Muscle layer of duodenum (tissue), 2 donors: ENCODE data around the gene CCDC8.

Source experiments
- H3K27ac ChIP-seq: one replicate; pipeline ENCODE4 v1.7.0; 2013; ENCODE audit warnings: mild to moderate bottlenecking, low read length
- H3K27me3 ChIP-seq: one replicate; pipeline ENCODE4 v1.7.0; 2013; ENCODE audit warnings: low read depth, mild to moderate bottlenecking, control low read depth, low read length
- H3K36me3 ChIP-seq, 2 donors: one replicate each; pipeline ENCODE4 v1.7.0; 2013; ENCODE audit warnings: low read length in 2 of 2, control low read depth in 1 of 2, mild to moderate bottlenecking in 1 of 2; ENCODE audit not compliant: insufficient read depth in 2 of 2, control insufficient read depth in 1 of 2
- H3K4me1 ChIP-seq, 2 donors: one replicate each; pipeline ENCODE4 v1.7.0; 2013; ENCODE audit warnings: low read length in 2 of 2, mild to moderate bottlenecking in 2 of 2, control low read depth in 1 of 2, moderate library complexity in 1 of 2; ENCODE audit not compliant: insufficient read depth in 2 of 2, control insufficient read depth in 1 of 2
- H3K4me3 ChIP-seq, 2 donors: one replicate each; pipeline ENCODE4 v1.7.0; 2013; ENCODE audit warnings: low read length in 2 of 2, low read depth in 1 of 2, mild to moderate bottlenecking in 1 of 2
- H3K9me3 ChIP-seq, 2 donors: one replicate each; pipeline ENCODE4 v1.7.0; 2013; ENCODE audit warnings: low read length in 2 of 2, control low read depth in 1 of 2, mild to moderate bottlenecking in 1 of 2; ENCODE audit not compliant: control insufficient read depth in 1 of 2
- donor health status: healthy.

CCDC8 gene

DNA sequence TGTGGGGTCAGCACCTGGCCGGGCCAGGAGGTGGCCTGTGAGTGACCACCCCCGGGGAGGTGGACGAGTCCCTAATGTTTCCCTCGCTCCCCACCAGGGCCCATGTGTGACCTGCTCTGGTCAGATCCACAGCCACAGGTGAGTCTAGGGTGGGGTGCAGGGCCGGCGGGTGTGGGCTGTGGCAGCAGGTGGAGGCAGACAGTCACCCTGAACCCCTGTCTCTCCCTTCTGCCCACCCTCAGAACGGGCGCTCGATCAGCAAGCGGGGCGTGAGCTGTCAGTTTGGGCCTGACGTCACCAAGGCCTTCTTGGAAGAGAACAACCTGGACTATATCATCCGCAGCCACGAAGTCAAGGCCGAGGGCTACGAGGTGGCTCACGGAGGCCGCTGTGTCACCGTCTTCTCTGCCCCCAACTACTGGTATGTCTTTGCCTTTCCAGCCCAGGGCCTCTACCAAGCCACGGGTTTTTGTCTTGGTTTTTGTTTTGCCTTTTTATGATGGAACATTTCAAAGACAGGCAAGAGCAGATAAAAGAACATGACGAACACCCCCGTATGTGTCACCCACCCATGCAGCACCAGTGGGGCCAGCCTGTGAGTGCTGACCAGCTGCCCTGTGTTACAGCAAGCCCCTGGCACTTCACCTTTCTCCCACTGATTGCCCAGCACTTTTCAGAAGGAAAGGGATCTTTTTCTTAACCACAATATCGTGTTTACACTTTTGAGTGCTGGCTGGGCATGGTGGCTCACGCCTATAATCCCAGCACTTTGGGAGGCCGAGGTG lies 24.9 kb downstream of the CCDC8 start:
- Histone ChIP-seq H3K27ac (no peak overlapping the region), H3K4me1 (peaks cover 0 to 5% of the 10 kb centered on the region in 2 donors), H3K36me3 (peaks cover 39 to 72% of the 10 kb centered on the region in 2 donors), H3K27me3 (no peaks in the 10 kb centered on the region), H3K4me3 (no peak overlapping the region), H3K9me3 (no peaks in the 10 kb centered on the region)

DNA sequence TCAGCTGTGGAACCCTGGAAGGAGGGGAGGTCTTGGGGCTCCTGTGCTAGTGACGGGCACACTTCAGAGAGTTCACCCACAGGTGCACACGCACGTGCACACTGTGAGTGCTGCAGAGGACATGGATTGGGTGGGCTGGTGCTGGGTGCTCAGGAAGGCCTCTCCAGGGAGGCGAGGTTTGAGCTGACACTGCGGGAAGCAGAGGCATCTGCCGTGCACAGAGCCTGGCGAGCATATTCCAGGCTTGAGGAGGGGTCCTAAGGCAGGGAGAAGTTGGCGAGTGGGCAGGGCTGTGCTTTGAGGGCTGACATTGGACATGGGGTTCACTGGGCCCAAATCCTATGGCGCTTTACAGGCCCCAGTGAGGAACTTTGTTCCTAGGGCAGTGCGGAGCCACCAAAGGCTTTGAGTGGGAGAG lies 25.6 kb downstream of the CCDC8 start:
- Histone ChIP-seq H3K36me3 (peaks cover 41 to 80% of the 10 kb centered on the region in 2 donors), H3K9me3 (no peaks in the 10 kb centered on the region), H3K4me3 (no peak overlapping the region), H3K27me3 (no peaks in the 10 kb centered on the region), H3K27ac (no peak overlapping the region), H3K4me1 (peaks cover 0 to 5% of the 10 kb centered on the region in 2 donors)

- Histone ChIP-seq H3K27me3 (no peaks in the 10 kb centered on the region), H3K4me1 (peaks cover 0 to under 1% of the 10 kb centered on the region in 2 donors), H3K36me3 (peaks cover 45 to 85% of the 10 kb centered on the region in 2 donors), H3K4me3 (no peak overlapping the region), H3K27ac (no peak overlapping the region), H3K9me3 (no peaks in the 10 kb centered on the region)
These were observed 26.2 kb downstream of the CCDC8 start for GRCh38 chr19:46386996-46387712.

DNA sequence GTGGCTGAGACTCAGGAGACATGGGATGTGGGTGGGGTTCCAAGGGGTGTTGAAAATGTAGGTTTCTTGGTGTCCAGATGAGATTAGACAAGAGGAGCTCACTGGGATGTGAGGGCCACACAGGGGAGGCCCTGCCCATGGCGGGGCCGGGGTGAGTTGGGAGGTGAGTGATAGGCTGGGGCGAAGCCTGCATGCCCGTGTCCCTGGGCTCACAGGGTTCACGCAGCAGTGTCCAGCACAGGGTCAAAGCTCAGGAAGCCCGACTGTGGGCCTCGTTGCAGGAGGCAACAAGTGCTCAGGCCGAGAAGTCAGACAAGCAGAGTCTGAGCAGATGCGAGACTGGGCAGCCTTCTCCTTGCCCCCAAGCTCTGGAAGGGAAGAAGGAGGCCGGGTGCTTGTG lies 27.2 kb downstream of the CCDC8 start:
- H3K36me3 ChIP-seq, result peaks cover 45 to 84% of the 10 kb centered on the region in 2 donors
- H3K27ac ChIP-seq, result no peak overlapping the region
- no peaks in the 10 kb centered on the region for H3K4me1 ChIP-seq
- no peak overlapping the region for H3K4me3 ChIP-seq
- no peaks in the 10 kb centered on the region for H3K27me3 ChIP-seq
- H3K9me3 ChIP-seq, result no peaks in the 10 kb centered on the region

GRCh38 chr19:46385636-46386035 lies 27.7 kb downstream of the CCDC8 start:
- H3K27me3 ChIP-seq, result no peaks in the 10 kb centered on the region
- H3K4me1 ChIP-seq, result no peaks in the 10 kb centered on the region
- H3K9me3 ChIP-seq, result no peaks in the 10 kb centered on the region
- no peak overlapping the region for H3K4me3 ChIP-seq
- no peak overlapping the region for H3K27ac ChIP-seq
- peaks cover 45 to 84% of the 10 kb centered on the region in 2 donors for H3K36me3 ChIP-seq

DNA sequence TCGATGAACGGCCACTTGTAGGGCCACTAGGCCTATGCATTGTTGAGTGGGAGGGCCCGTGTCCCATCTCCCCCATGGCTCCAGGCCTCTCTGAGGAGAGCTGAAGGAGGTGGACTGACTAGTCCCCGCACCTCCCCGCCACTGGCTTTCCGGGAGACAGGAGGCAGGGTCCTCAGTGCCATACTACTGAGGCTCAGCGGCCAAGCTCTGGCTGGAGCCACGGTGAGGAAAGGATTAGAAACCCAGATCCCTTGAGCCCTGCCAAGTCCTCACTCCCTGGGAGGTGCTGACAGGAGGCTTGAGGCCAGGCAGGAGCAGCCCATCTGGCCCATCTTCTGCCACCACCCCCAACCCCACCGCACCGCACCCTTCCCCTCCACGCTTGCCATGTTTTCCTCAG lies 29.0 kb downstream of the CCDC8 start:
- Histone ChIP-seq H3K27ac (no peak overlapping the region), H3K4me1 (no peaks in the 10 kb centered on the region), H3K9me3 (no peaks in the 10 kb centered on the region), H3K4me3 (no peak overlapping the region), H3K36me3 (peaks cover 36 to 73% of the 10 kb centered on the region in 2 donors), H3K27me3 (no peaks in the 10 kb centered on the region)

- no peaks in the 10 kb centered on the region for H3K9me3 ChIP-seq
- no peaks in the 10 kb centered on the region for H3K27me3 ChIP-seq
- H3K36me3 ChIP-seq, result peaks cover 32 to 69% of the 10 kb centered on the region in 2 donors
- no peak overlapping the region for H3K4me3 ChIP-seq
- H3K4me1 ChIP-seq, result peaks cover 0 to under 1% of the 10 kb centered on the region in 2 donors
- H3K27ac ChIP-seq, result no peak overlapping the region
These were observed 29.5 kb downstream of the CCDC8 start for GRCh38 chr19:46383846-46384245.

DNA sequence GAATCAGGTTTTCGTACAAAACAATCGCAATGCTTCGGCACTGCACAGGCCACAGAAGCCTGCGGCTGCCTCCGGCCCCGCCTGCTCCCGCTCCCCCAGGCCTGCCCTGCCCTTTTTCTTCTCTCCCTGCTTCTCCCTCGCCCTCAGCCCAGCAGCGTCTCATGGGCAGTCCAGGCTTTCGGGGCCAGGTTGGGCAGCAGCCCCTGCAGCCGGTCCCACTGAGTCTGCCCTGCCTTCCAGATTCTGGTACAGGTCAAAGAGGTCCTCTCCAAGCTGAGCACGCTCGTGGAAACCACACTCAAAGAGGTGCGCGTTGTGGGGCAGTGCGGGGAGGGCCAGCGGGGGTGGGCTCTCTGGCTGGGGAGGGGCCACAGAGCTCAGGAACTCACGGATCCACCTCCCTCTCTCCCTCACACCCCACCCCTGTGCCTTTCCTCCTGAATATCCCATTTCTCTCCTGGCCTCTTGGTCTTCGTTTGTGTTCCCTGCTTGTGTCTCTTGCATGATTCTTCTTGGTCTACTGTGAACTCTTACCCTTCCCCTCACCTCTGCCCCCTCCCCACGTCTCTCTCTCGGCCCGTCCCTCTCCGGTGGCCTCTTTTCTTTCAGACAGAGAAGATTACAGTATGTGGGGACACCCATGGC lies 30.1 kb downstream of the CCDC8 start:
- H3K9me3 ChIP-seq, result no peaks in the 10 kb centered on the region
- H3K27ac ChIP-seq, result no peak overlapping the region
- H3K27me3 ChIP-seq, result no peaks in the 10 kb centered on the region
- H3K4me3 ChIP-seq, result no peak overlapping the region
- peaks cover 2 to 6% of the 10 kb centered on the region in 2 donors for H3K4me1 ChIP-seq
- H3K36me3 ChIP-seq, result peaks cover 28 to 63% of the 10 kb centered on the region in 2 donors

DNA sequence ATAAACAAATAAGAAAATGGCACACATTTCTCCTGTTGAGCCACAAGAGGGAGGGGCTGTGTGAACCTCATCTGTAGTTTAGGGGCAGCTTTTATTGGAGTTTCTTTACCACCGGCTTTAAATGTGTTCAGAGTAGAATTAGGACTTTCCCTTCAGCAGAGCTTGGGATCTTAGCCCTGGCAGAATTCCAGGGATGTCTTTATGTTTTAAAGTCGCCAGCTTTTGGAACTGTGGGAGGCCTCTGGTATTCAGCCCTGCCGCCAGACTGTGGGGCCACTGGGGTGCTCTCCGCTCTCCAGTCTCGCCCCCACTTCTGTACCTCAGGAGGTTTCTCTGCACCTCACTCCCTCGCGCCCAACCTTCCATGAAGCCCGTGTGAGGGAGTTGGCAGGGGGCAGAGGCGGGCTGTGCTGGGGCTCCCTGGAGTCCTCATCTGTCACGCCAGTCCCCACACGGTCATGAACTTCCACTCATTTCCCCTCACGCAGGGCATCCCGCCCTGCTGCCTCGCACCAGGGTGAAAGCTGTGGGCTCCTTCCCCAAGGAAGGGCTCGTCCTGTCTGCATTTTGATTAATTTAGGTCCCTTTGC lies 31.5 kb downstream of the CCDC8 start:
- no peak overlapping the region for H3K27ac ChIP-seq
- no peak overlapping the region for H3K4me3 ChIP-seq
- H3K9me3 ChIP-seq, result no peaks in the 10 kb centered on the region
- peaks cover 5 to 15% of the 10 kb centered on the region in 2 donors for H3K4me1 ChIP-seq
- no peaks in the 10 kb centered on the region for H3K27me3 ChIP-seq
- H3K36me3 ChIP-seq, result peaks cover 30 to 56% of the 10 kb centered on the region in 2 donors

DNA sequence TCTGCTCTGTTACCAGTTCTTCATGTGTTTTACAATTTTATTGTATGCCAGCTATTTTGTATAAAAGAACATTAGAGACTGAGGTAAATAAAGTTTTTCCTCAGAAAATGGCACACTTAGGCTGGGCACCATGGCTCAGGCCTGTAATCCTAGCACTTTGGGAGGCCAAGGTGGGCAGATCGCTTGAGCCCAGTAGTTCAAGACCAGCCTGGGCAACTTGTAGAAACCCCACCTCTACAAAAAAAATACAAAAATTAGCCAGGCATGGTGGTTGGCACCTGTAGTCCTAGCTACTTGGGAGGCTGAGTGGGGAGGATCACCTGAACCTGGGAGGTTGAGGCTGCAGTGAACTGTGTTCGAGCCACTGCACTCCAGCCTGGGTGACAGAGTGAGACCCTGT lies 32.0 kb downstream of the CCDC8 start:
- peaks cover 5 to 15% of the 10 kb centered on the region in 2 donors for H3K4me1 ChIP-seq
- H3K9me3 ChIP-seq, result no peaks in the 10 kb centered on the region
- H3K4me3 ChIP-seq, result no peak overlapping the region
- H3K27ac ChIP-seq, result no peak overlapping the region
- H3K36me3 ChIP-seq, result peaks cover 33 to 56% of the 10 kb centered on the region in 2 donors
- no peaks in the 10 kb centered on the region for H3K27me3 ChIP-seq

- H3K36me3 ChIP-seq, result peaks cover 38 to 62% of the 10 kb centered on the region in 2 donors
These were observed 32.7 kb downstream of the CCDC8 start for GRCh38 chr19:46380690-46381089.

More at GRCh38 chr19:46380690-46381089, 32.7 kb downstream of the CCDC8 start:
- no peaks in the 10 kb centered on the region for H3K9me3 ChIP-seq
- peaks cover 5 to 15% of the 10 kb centered on the region in 2 donors for H3K4me1 ChIP-seq
- H3K4me3 ChIP-seq, result no peak overlapping the region
- no peak overlapping the region for H3K27ac ChIP-seq
- H3K27me3 ChIP-seq, result no peaks in the 10 kb centered on the region
